Neural progenitor cell (in vitro differentiated cells): ENCODE measurements around the gene PCED1A.

Experiments used
- CTCF ChIP-seq: fragments of 200-600 bp; sonication (generic); IDR thresholded peaks from 2 replicates; pipeline ENCODE4 v1.5.1; 2017; ENCODE audit warnings: antibody characterized with exemption, mild to moderate bottlenecking
- EZH2 ChIP-seq: fragments of 200-600 bp; sonication (generic); IDR thresholded peaks from 2 replicates; pipeline ENCODE4 v1.6.1; 2017; ENCODE audit warnings: antibody characterized with exemption, mild to moderate bottlenecking, moderate library complexity
- EZH2phosphoT487 ChIP-seq: fragments of 200-600 bp; sonication (generic); IDR thresholded peaks from 2 replicates; pipeline ENCODE4 v1.6.1; 2017; ENCODE audit warnings: antibody characterized with exemption

GRCh38 chr20:2867081-2867864 is 26.8 kb upstream of the PCED1A start:
- TF ChIP-seq CTCF (no peak), EZH2 (no peak), EZH2phosphoT487 (no peak)
